ENCODE results near the gene DHX35.

Gene DHX35

GRCh38 chr20:38962044-38962927 lies at the start of gene DHX35:
DHX35 (plus strand) TSS chr20:38962344; CDS start chr20:38962368, 24 bp downstream.
- peak; percentile 95 for DNase-seq (ENCODE audit: low spot score)

- DNase-seq (ENCODE audit: low spot score) = no peak
Measured at GRCh38 chr20:38915355-38915754, 46.8 kb upstream of the DHX35 start.

- DNase-seq (ENCODE audit: low spot score) = no peak
Measured at GRCh38 chr20:38917657-38918056, 44.5 kb upstream of the DHX35 start.

GRCh38 chr20:38918172-38918571 lies 44.0 kb upstream of the DHX35 start:
- DNase-seq (ENCODE audit: low spot score) = no peak

- DNase-seq (ENCODE audit: low spot score) = no peak
Measured at GRCh38 chr20:38919683-38920082, 42.5 kb upstream of the DHX35 start.

GRCh38 chr20:38920411-38920810 lies 41.7 kb upstream of the DHX35 start:
- DNase-seq (ENCODE audit: low spot score) = no peak

GRCh38 chr20:38920851-38921250 lies 41.3 kb upstream of the DHX35 start:
- no peak for DNase-seq (ENCODE audit: low spot score)

- DNase-seq (ENCODE audit: low spot score) = no peak
Measured at GRCh38 chr20:38924718-38925117, 37.4 kb upstream of the DHX35 start.

GRCh38 chr20:38926142-38926933 lies 35.8 kb upstream of the DHX35 start, which contains the start of gene FAM83D:
FAM83D (plus strand) TSS chr20:38926417; CDS start chr20:38926443, 26 bp downstream.
- DNase-seq (ENCODE audit: low spot score) = peak; percentile 97

GRCh38 chr20:38926934-38927616 lies 35.1 kb upstream of the DHX35 start:
- DNase-seq (ENCODE audit: low spot score) = peak; percentile 6

GRCh38 chr20:38927902-38928578 lies 34.1 kb upstream of the DHX35 start:
- no peak for DNase-seq (ENCODE audit: low spot score)

GRCh38 chr20:38930242-38930569 lies 31.9 kb upstream of the DHX35 start:
- DNase-seq (ENCODE audit: low spot score) = no peak

- DNase-seq (ENCODE audit: low spot score) = no peak
Measured at GRCh38 chr20:38931984-38932383, 30.2 kb upstream of the DHX35 start.

GRCh38 chr20:38932457-38933120 lies 29.6 kb upstream of the DHX35 start:
- DNase-seq (ENCODE audit: low spot score) = no peak

GRCh38 chr20:38934530-38934929 lies 27.6 kb upstream of the DHX35 start:
- DNase-seq (ENCODE audit: low spot score) = no peak

- peak; percentile 30 for DNase-seq (ENCODE audit: low spot score)
Measured at GRCh38 chr20:38935285-38935684, 26.9 kb upstream of the DHX35 start.

GRCh38 chr20:38935967-38936407 lies 26.2 kb upstream of the DHX35 start:
- DNase-seq (ENCODE audit: low spot score) = no peak

GRCh38 chr20:38937000-38937399 lies 25.1 kb upstream of the DHX35 start:
- no peak for DNase-seq (ENCODE audit: low spot score)

- no peak for DNase-seq (ENCODE audit: low spot score)
Measured at GRCh38 chr20:38937978-38938473, 24.1 kb upstream of the DHX35 start.

- DNase-seq (ENCODE audit: low spot score) = no peak
Measured at GRCh38 chr20:38939686-38940085, 22.5 kb upstream of the DHX35 start.

GRCh38 chr20:38940644-38941043 lies 21.5 kb upstream of the DHX35 start:
- no peak for DNase-seq (ENCODE audit: low spot score)
